Measurements from ENCODE around the gene LYG1. TPM values are rescaled to one million over a fixed set of nuclear protein-coding genes. Genes with fewer than 3 reads are reported as not detected.

Gene LYG1
- total and polyA plus RNA-seq, 9 of the 15 experiments (the other 6 are each of a cell fraction or from before 2014, with no cell fraction given), result 0.64 to 2.6 (median 1.2) TPM

DNA sequence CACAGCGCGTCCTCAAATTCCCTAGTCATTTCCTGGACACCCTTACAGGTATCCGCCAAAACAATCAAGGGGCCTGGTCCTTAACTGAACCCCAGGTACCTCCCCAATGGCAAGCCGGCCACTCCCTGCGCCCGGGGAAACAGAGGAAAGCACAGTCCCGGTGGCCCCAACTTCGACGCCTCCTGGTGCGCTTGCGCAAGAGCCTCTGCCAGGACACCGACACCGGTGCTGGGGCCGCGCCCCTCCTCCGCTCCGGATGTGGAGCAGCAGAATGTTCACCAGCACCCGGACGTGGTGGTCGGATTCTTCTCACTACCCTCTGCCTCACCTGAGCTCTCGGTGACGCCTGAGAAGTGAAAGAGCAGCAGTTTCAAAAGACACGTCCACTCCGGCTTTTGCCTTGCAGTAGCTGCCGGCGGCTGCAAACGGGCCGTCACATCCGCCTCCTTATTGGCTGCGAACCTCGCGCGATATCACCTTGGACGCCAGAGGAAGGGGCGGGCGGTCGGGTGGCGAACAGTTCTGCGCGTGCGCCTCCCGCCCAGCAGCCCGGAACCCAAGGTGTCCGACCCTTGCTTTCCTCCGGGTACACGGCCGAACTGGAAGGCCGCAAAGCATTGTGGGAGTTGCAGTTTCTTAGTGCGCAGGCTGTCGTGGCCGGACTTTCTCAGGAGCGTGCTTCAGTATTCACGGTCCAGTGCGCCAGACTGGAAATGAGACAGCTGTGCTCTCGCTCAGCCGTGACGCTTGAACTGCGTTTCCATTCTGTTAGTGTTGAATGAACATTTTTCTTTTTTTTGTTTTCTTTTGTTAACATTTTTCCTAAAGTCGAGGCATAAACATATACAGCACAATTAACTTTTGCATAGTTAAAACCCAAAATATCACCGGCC, 35.2 kb upstream of the LYG1 start, which contains the start of gene TXNDC9 (continued):
- 0 out of 2 replicates have a peak, but pooled peaks have one; percentile 51 for TF ChIP-seq ZNF263 (CRISPR knock-in tag; IDR thresholded peaks at IDR 0.05; ENCODE audit: borderline replicate concordance)
- TF ChIP-seq HNRNPH1 (optimal IDR thresholded peaks at IDR 0.05; ENCODE audit: low read depth, low read length), result no peak
- TF ChIP-seq HMG20B (CRISPR knock-in tag; IDR thresholded peaks at IDR 0.05), result no peak
- peak; percentile 63; the same call in 1 of the 2 replicates for TF ChIP-seq NR2C1 (IDR thresholded peaks at IDR 0.05)
- TF ChIP-seq NR2C1 (tag; IDR thresholded peaks at IDR 0.05), result peak; percentile 87
- no peak for TF ChIP-seq ZNF165 (CRISPR knock-in tag; IDR thresholded peaks at IDR 0.05; ENCODE audit: borderline replicate concordance)
- no peak for TF ChIP-seq RUNX1 (IDR thresholded peaks at IDR 0.05; ENCODE audit: low read depth)
- no peak for TF ChIP-seq ETV6 (IDR thresholded peaks at IDR 0.05; ENCODE audit: borderline replicate concordance in 1 of 2, low read depth in 2 of 2, low read length in 1 of 2)
- no peak for TF ChIP-seq ETV6 (CRISPR knock-in tag; IDR thresholded peaks at IDR 0.05; ENCODE audit: borderline replicate concordance)
- TF ChIP-seq, protein P1, sequence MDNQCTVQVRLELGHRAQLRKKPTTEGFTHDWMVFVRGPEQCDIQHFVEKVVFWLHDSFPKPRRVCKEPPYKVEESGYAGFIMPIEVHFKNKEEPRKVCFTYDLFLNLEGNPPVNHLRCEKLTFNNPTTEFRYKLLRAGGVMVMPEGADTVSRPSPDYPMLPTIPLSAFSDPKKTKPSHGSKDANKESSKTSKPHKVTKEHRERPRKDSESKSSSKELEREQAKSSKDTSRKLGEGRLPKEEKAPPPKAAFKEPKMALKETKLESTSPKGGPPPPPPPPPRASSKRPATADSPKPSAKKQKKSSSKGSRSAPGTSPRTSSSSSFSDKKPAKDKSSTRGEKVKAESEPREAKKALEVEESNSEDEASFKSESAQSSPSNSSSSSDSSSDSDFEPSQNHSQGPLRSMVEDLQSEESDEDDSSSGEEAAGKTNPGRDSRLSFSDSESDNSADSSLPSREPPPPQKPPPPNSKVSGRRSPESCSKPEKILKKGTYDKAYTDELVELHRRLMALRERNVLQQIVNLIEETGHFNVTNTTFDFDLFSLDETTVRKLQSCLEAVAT (IDR thresholded peaks at IDR 0.05), result 0 out of 4 replicates have a peak, but pooled peaks of 1 of the 2 experiments have one; percentile 33
- peak in 1 of 2 experiments; percentile 44; a peak in 1 of 3 replicates for TF ChIP-seq CBX3 (IDR thresholded peaks at IDR 0.05; ENCODE audit: borderline replicate concordance in 1 of 2, low read length in 2 of 2)
- TF ChIP-seq NCOA1 (IDR thresholded peaks at IDR 0.05; ENCODE audit: low read depth), result peak; percentile 94
- 0 out of 2 replicates have a peak, but pooled peaks have one; percentile 25 for TF ChIP-seq NFRKB (IDR thresholded peaks at IDR 0.05; ENCODE audit: low read depth)
- no peak for TF ChIP-seq SIRT6 (IDR thresholded peaks at IDR 0.05; ENCODE audit: low read depth, low read length)
- TF ChIP-seq GABPA (tag; conservative IDR thresholded peaks at IDR 0.05; ENCODE audit: low read depth), result peak; percentile 95
- TF ChIP-seq POLR2AphosphoS5 (IDR thresholded peaks at IDR 0.05; ENCODE audit: control insufficient read depth, insufficient read depth, low read depth, low read length), result peak; percentile 94
- TF ChIP-seq ARID3B (CRISPR knock-in tag; IDR thresholded peaks at IDR 0.05; ENCODE audit: borderline replicate concordance), result no peak
- no peak for TF ChIP-seq CLOCK (CRISPR knock-in tag; IDR thresholded peaks at IDR 0.05; ENCODE audit: borderline replicate concordance)
- no peak for TF ChIP-seq CBFB (CRISPR knock-in tag; IDR thresholded peaks at IDR 0.05)
- no peak for TF ChIP-seq ETS2 (tag; IDR thresholded peaks at IDR 0.05; ENCODE audit: borderline replicate concordance, poor library complexity, severe bottlenecking)
